ENCODE measurements around the gene FOXP4.
"Not testable (repeated sequence)": the region's sequence is repeated elsewhere in the genome, so short reads cannot be mapped to it uniquely, and the experiment has no call there.

The FOXP4 gene

DNA sequence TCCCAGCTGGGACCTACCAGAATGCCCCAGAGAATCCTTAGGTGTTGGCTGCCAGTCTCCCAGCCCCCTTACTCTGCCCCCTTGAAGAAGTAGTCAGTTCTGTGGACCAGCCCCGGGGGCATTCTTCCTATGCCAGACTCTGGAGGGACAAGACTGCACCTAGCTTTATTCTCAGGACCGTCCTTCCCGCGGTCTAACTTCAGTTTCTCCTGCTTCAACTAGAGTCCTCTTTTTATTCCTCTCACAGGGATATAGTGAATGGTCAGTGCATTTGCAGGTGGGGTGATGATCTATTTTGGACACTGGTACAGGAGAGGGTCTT, 56.2 kb downstream of the FOXP4 start:
- DNase-seq = no peak

DNA sequence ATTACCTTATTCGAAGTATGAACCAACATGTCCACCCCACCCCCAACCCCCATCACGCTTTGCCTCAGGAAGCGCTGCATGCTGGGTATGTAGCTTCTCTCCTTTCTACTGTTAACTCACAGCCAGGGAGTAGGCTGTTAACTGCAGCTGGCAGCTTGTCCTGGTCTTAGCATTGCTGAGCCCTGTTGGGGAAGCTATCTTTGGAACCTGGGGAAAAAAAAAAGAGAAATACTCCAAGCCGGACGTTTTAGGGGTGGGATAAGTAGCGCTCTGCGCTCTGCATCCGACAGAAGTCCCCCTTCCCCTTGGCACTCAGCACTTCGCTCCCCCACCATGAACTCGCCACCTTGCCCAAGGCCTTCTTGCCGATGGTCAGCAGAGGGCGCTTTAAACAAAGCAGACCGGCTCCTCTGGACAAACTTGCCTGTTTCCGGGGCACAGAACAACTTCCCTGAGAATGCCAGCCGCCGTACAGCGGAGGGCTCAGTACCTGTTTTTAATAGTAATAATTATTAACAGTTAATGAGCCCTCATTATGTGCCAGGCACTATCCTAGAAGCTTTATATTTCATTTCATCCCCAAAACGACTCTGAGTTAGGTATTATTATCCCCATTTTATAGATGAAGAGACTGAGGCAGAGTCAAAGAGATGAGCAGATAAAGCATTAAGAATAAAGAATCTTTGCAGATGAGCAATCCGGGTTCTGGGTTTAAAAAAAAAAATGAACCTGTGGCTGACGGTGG, 56.9 kb downstream of the FOXP4 start:
- DNase-seq = peak; percentile 70

DNA sequence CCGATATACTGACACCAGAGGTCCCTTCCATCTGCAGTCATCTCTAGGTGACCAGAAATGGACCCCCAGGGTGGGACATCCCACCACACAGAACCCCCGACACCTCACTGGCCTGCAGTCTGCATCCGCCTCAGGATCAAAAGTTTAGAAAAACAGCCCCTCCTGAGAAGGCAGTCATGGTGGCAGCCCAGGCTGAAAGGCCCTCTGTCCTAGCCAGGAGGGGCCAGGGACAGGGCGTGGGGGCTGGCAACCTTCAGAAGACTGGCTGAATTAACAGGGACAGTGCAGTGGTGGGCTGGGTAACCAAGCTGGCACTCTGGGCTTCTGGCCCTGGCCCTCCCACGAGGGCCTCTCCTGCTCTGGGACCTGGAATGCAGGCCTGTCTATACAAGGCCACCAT, 57.8 kb downstream of the FOXP4 start:
- DNase-seq = no peak

DNA sequence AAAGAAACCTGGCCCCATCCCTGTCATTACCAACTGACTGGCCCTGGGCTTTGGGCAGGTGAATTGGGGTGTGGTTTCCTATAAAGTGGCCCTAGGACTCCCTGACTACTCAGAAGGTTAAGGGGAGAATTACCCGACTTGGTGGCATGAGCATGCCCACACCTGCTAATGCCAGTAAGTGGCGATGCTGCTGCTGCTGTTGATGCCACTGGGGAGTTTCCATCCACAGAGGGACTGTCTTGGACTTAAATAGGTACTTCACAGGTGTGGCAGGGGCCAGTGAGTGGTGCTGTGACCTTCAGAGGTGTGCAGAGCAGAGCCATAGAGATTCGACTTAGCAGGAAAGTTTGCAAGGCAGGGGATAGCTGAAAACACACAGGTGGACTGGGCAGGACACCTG, 59.5 kb downstream of the FOXP4 start:
- DNase-seq = no peak

DNA sequence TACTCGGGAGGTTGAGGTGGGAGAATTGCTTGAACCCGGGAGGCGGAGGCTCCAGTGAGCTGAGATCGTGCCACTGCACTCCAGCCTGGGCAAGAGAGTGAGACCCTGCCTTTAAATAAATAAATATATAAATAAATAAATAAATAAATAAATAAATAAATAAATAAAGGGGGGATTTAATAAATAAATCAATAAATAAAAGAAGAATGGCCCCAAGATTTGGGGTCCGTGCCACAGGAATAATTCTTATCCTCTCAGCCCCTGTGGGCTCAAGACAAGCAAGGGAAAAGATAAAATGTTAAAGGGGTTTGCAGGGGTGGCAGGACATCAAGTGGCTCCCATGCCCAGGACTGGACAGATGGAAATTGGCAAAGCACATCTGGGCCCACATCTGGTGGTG, 60.9 kb downstream of the FOXP4 start:
- no peak for DNase-seq

DNA sequence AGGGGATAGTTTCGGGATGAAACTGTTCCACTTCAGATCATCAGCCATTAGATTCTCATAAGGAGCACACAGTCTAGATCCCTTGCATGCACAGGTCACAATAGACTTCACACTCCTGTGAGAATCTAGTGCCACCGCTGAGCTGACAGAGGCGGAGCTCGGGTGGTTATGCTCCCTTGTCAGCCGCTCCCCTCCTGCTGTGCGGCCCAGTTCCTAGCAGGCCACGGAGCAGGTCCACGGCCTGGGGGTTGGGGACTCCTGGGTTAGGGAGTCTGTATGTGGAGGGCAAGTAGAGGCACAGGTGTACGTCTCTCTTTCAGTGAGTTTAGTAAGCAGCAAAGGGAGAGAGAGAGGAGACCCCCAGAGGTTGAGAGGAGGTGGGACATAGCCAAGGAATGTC, 61.6 kb downstream of the FOXP4 start:
- DNase-seq = no peak

DNA sequence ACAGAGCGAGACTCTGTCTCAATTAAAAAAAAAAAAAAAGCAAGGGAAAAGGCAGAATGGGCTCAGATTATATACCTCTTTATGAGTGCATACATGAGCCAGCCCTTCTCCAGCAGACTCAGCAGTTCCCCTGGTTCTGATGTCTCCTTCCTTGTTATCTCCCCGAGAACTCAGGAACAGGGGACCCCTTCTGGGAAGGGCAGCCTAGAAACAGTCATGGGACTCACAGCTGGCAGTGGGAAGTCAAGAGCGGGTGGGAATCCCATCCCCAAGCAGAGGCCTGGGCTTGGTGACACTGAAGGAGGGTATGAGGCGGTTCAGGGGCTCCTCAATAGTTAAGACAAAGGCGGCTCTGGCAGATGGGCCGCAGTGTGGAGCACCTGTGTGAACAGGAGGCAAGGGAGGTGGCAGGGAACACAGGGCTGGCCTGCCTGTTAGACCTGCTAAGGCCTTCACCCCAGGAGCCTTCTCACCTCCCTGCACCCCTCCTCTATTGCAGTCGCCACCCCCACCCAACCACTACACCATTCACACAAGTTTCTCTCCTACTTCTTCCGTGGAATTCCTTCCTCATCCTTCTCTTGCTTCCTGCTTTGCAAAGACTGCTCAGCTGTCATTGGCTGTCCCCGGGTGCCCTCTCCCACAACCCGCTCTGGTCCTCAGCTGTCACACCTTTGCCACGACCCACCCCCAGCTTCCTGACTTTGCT, 62.4 kb downstream of the FOXP4 start:
- DNase-seq = no peak

DNA sequence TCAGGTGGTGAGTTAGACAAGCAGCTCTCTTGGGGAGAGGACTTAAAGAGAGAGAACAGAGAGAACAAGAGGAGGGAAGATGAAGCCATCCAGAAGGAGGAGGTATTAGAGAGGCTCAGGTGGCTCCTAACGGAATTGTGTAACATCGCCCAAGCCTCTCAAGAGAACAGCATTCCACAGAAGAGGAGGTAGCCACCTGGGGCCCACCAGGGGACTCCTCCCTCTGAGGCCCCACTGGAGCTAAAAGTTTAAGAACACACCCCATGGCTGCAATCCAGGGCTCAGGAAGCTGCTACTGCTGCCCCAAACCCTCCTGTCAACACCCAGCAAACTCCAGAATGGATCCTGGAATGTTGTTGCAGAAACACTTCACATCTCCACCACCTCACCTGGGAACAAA, 68.5 kb downstream of the FOXP4 start:
- no peak for DNase-seq

DNA sequence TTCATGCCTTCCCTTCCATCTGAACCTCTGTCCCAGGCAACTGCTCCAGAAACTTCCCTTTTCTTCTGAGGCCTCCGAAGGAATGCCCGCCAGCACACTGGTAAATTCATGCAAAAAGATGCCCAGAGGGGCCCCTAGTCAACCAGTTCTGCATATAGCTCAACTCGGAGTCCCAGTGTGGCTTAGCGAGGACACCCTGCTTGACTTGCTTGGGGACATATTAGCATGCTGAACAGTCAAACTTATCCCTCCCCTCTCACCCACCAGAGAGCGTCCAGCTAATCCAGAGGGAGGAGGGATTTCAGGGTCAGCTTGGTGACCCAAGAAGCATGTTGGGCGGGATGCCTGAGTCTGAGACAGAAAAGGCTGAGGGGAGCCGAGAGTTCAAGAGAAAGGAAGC, 69.1 kb downstream of the FOXP4 start:
- DNase-seq = no peak

DNA sequence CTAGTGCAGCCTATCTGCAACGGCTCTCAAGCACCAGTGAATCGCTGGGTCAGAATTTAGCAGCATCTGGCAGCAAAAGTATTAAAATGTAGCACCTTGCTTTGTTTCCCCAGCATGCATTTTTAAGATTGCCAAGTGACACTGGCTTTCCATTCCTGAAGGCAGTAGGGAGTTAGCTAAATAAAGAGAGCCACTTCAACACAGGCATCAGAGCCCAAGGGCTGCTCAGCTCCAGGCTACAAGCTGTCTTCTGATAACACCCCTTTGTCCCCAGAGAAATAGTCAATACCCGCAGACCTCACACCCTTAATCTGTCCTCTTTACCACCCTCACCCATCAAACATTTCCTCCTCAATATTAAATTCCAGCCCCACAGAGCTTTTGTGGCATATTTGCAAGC, 72.4 kb downstream of the FOXP4 start:
- DNase-seq = no peak

DNA sequence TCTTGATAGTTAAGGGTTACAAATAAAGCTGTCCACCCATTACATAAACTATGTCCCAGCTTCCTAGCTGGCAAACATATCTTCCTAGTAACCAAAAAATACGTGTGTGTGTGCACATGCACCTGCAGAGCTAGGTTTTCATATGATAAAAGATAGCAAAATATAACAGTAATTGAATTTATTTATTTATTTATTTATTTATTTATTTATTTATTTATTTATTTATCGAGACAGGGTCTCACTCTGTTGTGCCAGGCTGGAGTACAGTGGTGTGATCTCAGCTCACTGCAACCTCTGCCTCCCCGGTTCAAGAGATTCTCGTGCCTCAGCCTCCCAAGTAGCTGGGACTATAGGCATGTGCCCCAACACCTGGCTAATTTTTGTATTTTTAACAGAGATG, 73.0 kb downstream of the FOXP4 start:
- DNase-seq = not testable (repeated sequence)

DNA sequence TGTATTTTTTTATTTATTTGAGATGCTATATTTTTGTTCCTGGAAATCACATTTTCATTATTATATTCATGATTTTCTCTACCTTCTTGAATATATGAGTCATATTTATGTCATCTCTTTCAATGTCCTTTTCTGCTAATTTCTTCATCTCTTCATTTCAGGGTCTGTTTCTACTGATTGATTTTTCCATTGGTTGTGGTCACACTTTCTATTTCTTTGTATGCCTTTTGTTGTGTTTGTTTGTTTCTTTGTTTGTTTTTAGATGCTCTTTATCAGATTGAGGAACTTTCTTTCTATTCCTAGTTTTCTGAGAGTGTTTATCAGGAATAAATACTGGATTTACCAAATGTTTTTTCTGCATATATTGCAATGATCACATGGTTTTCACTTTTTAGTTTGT, 75.2 kb downstream of the FOXP4 start:
- DNase-seq = no peak

DNA sequence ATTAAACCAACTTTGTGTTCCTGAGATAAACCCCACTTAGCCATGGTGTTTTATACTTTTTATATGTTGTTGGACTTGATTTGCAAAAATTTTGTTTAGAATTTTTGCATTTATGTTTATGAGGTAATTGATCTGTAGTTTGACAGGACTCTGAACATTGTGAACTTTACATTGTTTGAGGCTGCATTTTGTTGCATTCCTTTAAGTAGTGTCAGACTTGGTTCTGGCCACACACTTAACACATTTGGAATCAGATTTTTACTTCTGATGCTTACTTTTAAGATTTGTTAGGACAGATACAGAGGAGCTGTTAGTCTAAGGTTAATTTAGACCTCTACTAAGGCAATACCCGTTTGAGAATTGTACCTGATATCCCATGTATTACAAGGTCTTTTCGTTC, 75.6 kb downstream of the FOXP4 start:
- no peak for DNase-seq

DNA sequence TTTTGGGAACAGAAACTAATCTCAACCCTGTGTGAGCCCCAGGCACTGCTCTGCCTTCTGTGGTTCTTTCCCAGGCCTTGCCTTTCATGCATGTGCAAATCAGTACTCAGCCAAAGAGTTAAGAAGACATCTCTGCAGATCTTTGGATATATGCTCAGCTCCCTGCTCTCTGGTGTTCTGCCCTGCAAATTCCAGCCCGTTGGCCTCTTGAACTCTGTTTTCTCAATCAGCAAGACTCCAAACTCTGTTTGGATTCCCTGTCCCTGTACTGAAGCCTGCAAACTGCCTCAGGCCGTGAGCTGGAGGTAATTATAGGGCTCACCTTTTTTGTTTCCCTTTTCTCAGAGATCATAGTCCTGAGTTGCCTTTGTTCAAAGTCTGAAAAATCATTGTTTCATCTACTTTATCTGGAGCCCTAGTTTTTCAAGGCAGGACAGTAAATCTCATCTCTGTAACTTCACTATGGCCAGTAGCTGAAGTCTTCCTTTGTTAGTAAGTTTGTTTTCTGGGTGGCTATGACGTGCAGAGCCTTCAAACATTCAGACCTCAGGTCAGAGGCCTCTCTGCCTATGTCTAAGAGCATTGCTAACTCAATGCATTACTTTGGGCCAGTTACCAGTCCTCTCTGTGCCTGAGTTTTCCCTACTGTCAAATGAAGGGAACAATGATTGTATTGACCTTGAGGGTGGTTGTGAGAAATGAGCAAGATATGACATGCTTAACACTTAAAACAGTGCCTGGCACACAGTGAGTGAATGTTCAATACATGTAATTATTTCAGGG, 76.2 kb downstream of the FOXP4 start:
- DNase-seq = no peak

DNA sequence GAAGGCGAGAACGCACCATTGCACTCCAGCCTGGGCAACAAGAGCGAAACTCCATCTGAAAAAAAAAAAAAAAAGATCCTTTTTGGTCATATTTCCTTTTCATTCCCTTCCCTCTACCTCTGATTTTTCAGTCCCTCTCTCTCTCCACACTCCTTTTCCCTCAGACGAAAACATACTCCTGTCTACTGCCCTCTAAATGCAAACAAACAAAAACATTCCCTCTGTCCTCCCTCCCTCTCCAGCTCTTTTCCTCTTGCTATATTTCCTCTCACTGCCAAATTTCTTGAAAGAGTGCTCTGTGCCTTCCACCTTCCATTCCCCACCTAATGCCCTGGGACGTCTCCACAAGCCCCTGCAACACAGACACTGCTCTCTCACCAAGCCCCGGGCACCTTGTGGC, 77.1 kb downstream of the FOXP4 start:
- no peak for DNase-seq

DNA sequence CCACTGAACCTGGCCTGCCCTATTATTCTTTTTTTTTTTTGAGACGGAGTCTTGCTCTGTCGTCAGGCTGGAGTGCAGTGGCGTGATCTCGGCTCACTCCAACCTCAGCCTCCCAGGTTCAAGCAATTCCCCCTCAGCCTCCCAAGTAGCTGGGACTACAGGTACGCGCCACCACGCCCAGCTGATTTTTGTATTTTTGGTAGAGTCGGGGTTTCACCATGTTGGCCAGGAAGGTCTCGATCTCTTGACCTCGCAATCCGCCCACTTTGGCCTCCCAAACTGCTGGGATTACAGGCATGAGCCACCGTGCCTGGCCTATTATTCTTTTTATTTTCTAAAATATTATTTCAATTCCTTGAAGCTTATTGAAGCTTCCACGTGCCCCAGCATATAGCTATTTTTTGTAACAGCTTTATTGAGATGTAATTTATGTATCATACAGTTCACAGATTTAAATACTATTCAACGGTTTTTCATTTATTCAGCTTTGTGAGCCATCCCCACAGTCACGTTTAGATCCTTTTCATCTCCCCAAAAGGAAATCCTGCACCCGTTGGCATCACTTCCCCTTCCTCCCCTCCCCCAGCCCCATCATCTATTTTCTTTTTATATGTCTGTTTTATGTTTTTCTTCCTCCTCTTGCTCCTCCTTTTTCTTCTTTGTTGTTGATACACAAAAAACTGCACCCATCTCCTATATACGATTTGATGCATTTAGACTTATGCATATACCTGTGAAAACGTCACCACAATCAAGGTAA, 78.6 kb downstream of the FOXP4 start:
- DNase-seq = no peak

DNA sequence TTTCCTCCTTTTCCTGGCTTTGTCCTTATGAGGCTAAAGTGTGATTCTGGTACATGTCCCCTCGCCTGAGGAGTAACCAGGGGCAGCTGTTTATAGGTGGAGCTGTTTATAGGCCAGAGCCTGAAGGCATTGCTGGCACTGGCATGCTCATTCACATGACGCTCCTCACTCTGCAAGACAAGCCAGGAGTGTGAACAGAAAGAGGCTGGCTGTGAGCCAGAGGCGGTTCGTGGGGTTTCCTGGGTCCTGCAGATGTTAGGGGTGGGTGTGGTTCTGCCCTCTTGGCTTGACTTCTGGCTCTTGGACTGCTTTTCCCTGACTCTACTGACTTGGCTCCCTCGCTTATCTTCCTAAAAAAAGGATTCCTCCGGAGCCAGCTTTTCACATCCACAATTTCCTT, 79.3 kb downstream of the FOXP4 start:
- DNase-seq = no peak

DNA sequence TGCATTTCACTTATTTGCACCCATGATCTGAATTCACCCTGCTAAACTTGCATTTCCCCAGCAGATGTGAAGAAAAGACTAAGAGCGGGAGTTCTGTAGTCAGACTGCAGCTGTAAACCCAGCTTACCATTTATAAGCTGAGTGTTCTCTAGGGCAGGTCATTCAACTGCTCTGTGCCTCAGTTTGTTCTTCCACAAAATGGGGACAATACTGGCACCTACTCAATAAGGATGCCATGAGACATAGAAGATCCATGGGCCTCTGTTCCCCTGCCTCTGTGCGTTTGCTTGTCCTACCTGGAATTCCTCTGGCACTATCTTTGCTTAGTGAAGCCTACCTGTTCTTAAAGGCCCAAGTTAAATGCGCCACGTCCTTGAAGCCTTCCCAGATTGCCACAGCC, 79.8 kb downstream of the FOXP4 start:
- DNase-seq = no peak

DNA sequence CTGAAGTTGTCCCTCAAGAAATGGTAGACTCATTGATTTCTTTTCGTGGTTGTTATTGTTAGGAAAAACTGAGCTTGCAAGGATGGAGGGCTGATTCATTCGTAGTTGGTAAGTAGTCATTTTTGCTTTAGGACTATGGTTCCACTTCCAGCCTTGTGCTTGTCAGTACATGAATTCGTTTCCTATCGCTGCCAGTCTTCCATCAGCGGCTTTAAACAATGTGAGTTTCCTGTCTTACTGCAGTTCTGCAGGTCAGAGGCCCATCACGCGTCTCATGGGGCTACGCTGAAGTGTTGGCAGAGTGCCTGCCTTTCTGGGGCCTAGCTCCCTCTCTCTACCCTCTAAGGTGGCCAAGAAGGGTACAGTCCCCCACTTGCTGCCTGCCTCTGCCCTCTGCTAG, 80.7 kb downstream of the FOXP4 start:
- no peak for DNase-seq

DNA sequence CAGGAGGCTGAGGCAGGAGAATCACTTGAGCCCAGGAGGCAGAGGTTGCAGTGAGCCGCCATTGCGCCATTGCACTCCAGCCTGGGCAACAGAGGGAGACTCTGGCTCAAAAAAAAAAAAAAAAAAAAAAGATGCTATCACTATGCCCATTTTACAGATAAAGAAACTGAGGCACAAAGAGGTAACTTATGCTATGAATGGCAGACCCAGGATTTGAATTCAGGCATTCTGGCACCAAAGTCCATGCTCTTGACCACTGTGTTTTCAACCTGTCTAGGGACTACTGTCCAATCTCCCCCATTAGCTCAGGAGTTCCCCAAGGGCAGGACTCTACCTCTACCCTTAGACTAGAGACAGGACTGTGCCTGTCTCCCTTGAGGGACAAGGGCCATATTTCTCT, 82.9 kb downstream of the FOXP4 start:
- no peak for DNase-seq

DNA sequence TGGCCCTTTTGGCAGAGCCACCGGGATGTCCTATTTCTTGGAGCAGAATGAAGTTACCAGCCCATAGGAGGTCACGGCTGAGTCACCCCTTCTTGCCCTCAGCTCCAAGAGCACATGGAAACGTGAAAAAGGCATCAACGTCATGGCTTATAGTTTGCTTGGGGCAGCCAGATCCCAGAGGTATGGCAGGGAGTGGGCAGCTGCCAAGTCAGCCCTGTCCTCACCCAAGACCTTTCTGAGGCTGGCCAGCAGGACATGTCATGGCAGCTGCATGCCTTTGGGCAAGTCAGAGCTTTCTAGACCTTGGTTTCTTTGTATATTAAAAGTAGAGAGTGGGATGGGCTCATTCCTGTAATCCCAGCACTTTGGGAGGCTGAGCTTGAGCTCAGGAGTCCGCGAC, 83.9 kb downstream of the FOXP4 start:
- DNase-seq = no peak

DNA sequence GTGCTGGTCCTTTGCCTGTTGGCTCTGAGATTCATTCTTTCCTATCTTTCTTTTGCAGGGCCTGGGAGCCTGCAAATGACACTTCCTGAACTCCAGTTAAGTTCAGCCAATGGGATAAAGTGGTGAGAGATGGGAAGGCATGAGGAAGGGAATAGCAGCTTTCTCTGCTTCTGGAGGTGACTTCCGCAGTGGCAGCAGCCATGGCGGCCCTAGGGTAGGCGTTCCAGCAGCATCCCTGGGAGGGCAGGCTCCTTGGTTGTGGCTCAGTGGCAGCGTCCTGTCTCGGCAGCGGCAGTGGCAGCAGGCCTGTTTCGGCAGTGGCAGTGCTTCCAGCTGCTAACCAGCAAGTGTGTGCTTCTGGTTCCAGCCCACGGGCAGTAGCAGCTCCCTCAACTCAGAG, 84.8 kb downstream of the FOXP4 start:
- no peak for DNase-seq

DNA sequence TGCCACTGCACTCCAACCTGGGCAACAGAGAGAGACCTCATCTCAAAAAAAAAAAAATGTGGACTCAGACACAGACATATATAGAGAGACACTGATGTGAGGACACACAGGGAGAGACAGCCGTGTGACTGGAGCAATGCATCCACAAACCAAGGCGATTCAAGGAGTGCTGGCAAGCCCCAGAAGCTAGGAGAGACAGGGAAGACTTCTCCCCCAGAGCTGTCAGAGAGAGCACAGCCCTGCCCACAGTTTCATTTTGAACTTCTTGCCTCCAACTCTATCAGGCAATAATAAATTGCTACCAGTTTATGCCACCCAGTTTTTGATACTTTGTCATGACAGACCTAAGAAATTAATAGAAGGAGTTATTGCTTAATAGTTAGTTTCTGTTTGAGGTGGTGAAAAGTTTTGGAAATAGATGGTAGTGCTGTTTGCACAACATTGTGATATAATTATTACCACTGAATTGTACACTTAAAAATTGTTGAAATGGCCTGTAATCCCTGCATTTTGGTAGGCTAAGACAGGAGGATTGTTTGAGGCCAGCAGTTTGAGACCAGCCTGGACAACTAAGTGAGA, 87.0 kb downstream of the FOXP4 start:
- no peak for DNase-seq
